Neural cell (in vitro differentiated cells): ENCODE results near the gene CCDC158. TPM values are rescaled to one million over a fixed set of nuclear protein-coding genes. Genes with fewer than 3 reads are reported as not detected.

Experiments used
- H2AFZ ChIP-seq: fragments of 200-600, 300-800 bp; sonication (generic), shearing (Covaris generic); 2 replicates; pipeline ENCODE4 v1.6.0; 2014; ENCODE audit warnings: low read depth, mild to moderate bottlenecking, antibody characterized with exemption, low read length, moderate library complexity
- H3F3A ChIP-seq: fragments of 200-600 bp; shearing (Covaris generic); 2 replicates; pipeline ENCODE4 v1.6.1; 2016; ENCODE audit warnings: mild to moderate bottlenecking, moderate library complexity, mixed read lengths, antibody characterized with exemption, low read length; ENCODE audit not compliant: insufficient read depth, poor library complexity, severe bottlenecking
- H3K27ac ChIP-seq: fragments of 200-600, 300-800 bp; sonication (generic), shearing (Covaris generic); 2 replicates; pipeline ENCODE4 v1.5.1; 2014; ENCODE audit warnings: mild to moderate bottlenecking, low read length, moderate library complexity
- H3K27me3 ChIP-seq: fragments of 300-800, 200-600 bp; sonication (generic), shearing (Covaris generic); 2 replicates; pipeline ENCODE4 v1.6.0; 2014; ENCODE audit warnings: mild to moderate bottlenecking, low read depth, low read length, moderate library complexity; ENCODE audit not compliant: insufficient read depth
- H3K36me3 ChIP-seq: fragments of 300-800, 200-600 bp; sonication (generic), shearing (Covaris generic); 2 replicates; pipeline ENCODE4 v1.5.1; 2014; ENCODE audit warnings: mild to moderate bottlenecking, antibody characterized with exemption, low read length, moderate library complexity; ENCODE audit not compliant: insufficient read depth
- H3K4me2 ChIP-seq: fragments of 300-800, 200-600 bp; sonication (generic), shearing (Covaris generic); 2 replicates; pipeline ENCODE4 v1.6.0; 2014; ENCODE audit warnings: mild to moderate bottlenecking, low read length
- H3K4me3 ChIP-seq: fragments of 300-800, 200-600 bp; sonication (generic), shearing (Covaris generic); 2 replicates; pipeline ENCODE4 v1.5.1; 2014; ENCODE audit warnings: mild to moderate bottlenecking, low read length, moderate library complexity
- H3K79me2 ChIP-seq: fragments of 200-600 bp; shearing (Covaris generic); replicated peaks from 2 replicates; pipeline ENCODE4 v1.6.0; 2014; ENCODE audit warnings: mild to moderate bottlenecking, low read length, moderate library complexity; ENCODE audit not compliant: insufficient read depth
- H3K9ac ChIP-seq: fragments of 300-800, 200-600 bp; sonication (generic), shearing (Covaris generic); 2 replicates; pipeline ENCODE4 v1.6.1; 2016; ENCODE audit warnings: mild to moderate bottlenecking, low read length, mixed read lengths
- H3K9me2 ChIP-seq: fragments of 200-600 bp; shearing (Covaris generic); 2 replicates; pipeline ENCODE4 v1.6.1; 2016; ENCODE audit warnings: mild to moderate bottlenecking, low read length, mixed read lengths; ENCODE audit not compliant: insufficient read depth
- H3K9me3 ChIP-seq: fragments of 200-600, 300-800 bp; sonication (generic), shearing (Covaris generic); 2 replicates; pipeline ENCODE4 v1.6.1; 2016; ENCODE audit warnings: mild to moderate bottlenecking, mixed run types, low read length, moderate library complexity, mixed read lengths
- H4K20me1 ChIP-seq: fragments of 200-600 bp; shearing (Covaris generic); 2 replicates; pipeline ENCODE4 v1.6.1; 2016; ENCODE audit warnings: mild to moderate bottlenecking, mixed run types; ENCODE audit not compliant: insufficient read depth
- EP300 ChIP-seq: fragments of 450-650 bp; conservative IDR thresholded peaks from 2 replicates; pipeline ENCODE4 v1.6.1; 2014; ENCODE audit warnings: antibody characterized with exemption, mild to moderate bottlenecking, moderate library complexity; ENCODE audit not compliant: poor library complexity, severe bottlenecking
- EZH2 ChIP-seq: fragments of 200-600, 300-800 bp; shearing (Covaris generic), sonication (generic); IDR thresholded peaks from 2 replicates; pipeline ENCODE4 v1.6.1; 2014; ENCODE audit warnings: antibody characterized with exemption, low read length, borderline replicate concordance, mild to moderate bottlenecking; ENCODE audit not compliant: insufficient read depth, poor library complexity, severe bottlenecking
- MXI1 ChIP-seq: fragments of 450-650 bp; conservative IDR thresholded peaks from 2 replicates; pipeline ENCODE4 v1.6.1; 2014; ENCODE audit warnings: antibody characterized with exemption, mild to moderate bottlenecking; ENCODE audit not compliant: poor library complexity, severe bottlenecking
- POLR2AphosphoS5 ChIP-seq: IDR thresholded peaks from 2 replicates; pipeline ENCODE4 v1.6.1; 2012
- RAD21 ChIP-seq: fragments of 450-650 bp; conservative IDR thresholded peaks from 2 replicates; pipeline ENCODE4 v1.6.1; 2014; ENCODE audit warnings: antibody characterized with exemption, mild to moderate bottlenecking, moderate library complexity
- SMC3 ChIP-seq: fragments of 450-650 bp; conservative IDR thresholded peaks from 2 replicates; pipeline ENCODE4 v1.6.1; 2014; ENCODE audit warnings: antibody characterized with exemption, mild to moderate bottlenecking, moderate library complexity; ENCODE audit not compliant: poor library complexity
- TAF1 ChIP-seq: IDR thresholded peaks from 2 replicates; pipeline ENCODE4 v1.6.1; 2012; ENCODE audit warnings: low read depth
- polyA plus RNA-seq: library from polyadenylated mRNA; depleted of rRNA; stranded (reverse); fragments of >200 nt; gene quantifications from 2 replicates; pipeline ENCODE4 v1.2.3, GENCODE V29; 2014
- TF ChIP-seq, protein P1 (sequence below): fragments of 450-650 bp; IDR thresholded peaks from 2 replicates; pipeline ENCODE4 v1.5.1; 2014; ENCODE audit warnings: antibody characterized with exemption, mild to moderate bottlenecking, moderate library complexity; ENCODE audit not compliant: poor library complexity, severe bottlenecking
- TF ChIP-seq, protein P2 (sequence below): IDR thresholded peaks from 2 replicates; pipeline ENCODE4 v1.6.1; 2012; ENCODE audit warnings: borderline replicate concordance

CCDC158 gene
- polyA plus RNA-seq, 1 donor from 2014 or later = not detected

DNA sequence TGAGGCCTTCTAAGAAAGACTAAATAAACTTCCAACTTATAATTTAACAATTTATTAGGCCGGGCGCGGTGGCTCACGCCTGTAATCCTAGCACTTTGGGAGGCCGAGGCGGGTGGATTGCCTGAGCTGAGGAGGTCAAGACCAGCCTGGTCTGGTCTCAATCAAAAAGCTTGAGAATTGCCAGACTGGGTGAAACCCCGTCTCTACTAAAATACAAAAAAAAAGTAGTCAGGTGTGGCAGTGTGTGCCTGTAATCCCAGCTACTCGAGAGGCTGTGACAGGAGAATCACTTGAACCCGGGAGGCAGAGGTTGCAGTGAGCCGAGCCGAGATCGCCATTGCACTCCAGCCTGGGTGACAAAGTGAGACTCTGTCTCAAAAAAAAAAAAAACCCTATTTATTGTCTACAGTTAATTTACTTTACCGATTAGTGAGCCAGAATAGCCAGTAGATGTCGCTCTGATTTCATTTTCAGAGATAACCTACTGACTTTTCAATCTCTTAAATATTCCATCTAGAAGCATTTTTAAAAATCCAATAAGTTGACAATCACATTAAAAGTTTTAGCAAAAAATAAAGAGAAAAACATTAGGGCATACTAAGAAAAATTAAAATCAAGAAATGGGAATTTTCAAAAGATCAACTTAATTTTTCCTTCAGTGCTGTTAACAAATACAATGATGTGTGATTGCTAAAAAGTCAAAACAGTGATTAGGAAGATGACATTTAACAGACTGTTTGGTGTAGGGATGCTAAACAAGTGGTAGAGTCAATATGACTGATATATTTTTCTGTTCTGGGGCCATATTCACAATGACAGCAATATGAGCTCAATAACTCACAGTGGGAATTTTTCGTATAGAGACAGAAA, 9.8 kb upstream of the CCDC158 start:
- Histone ChIP-seq H2AFZ (no peak overlapping the region), H3K79me2 (peaks cover 23% of the 10 kb centered on the region), H3K9ac (no peak overlapping the region), H3K27ac (no peak overlapping the region), H4K20me1 (no peaks in the 10 kb centered on the region), H3K36me3 (no peaks in the 10 kb centered on the region), H3K27me3 (no peaks in the 10 kb centered on the region), H3K9me2 (no peaks in the 10 kb centered on the region), H3K4me3 (no peak overlapping the region), H3F3A (no peaks in the 10 kb centered on the region), H3K4me2 (no peak overlapping the region), H3K9me3 (no peaks in the 10 kb centered on the region)
- TF ChIP-seq RAD21 = peak; percentile 91
- TF ChIP-seq SMC3 = peak; percentile 90
- TF ChIP-seq POLR2AphosphoS5 = no peak
- TF ChIP-seq EP300 = no peak
- TF ChIP-seq, protein P1, sequence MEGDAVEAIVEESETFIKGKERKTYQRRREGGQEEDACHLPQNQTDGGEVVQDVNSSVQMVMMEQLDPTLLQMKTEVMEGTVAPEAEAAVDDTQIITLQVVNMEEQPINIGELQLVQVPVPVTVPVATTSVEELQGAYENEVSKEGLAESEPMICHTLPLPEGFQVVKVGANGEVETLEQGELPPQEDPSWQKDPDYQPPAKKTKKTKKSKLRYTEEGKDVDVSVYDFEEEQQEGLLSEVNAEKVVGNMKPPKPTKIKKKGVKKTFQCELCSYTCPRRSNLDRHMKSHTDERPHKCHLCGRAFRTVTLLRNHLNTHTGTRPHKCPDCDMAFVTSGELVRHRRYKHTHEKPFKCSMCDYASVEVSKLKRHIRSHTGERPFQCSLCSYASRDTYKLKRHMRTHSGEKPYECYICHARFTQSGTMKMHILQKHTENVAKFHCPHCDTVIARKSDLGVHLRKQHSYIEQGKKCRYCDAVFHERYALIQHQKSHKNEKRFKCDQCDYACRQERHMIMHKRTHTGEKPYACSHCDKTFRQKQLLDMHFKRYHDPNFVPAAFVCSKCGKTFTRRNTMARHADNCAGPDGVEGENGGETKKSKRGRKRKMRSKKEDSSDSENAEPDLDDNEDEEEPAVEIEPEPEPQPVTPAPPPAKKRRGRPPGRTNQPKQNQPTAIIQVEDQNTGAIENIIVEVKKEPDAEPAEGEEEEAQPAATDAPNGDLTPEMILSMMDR = peak; percentile 89
- TF ChIP-seq, protein P2, sequence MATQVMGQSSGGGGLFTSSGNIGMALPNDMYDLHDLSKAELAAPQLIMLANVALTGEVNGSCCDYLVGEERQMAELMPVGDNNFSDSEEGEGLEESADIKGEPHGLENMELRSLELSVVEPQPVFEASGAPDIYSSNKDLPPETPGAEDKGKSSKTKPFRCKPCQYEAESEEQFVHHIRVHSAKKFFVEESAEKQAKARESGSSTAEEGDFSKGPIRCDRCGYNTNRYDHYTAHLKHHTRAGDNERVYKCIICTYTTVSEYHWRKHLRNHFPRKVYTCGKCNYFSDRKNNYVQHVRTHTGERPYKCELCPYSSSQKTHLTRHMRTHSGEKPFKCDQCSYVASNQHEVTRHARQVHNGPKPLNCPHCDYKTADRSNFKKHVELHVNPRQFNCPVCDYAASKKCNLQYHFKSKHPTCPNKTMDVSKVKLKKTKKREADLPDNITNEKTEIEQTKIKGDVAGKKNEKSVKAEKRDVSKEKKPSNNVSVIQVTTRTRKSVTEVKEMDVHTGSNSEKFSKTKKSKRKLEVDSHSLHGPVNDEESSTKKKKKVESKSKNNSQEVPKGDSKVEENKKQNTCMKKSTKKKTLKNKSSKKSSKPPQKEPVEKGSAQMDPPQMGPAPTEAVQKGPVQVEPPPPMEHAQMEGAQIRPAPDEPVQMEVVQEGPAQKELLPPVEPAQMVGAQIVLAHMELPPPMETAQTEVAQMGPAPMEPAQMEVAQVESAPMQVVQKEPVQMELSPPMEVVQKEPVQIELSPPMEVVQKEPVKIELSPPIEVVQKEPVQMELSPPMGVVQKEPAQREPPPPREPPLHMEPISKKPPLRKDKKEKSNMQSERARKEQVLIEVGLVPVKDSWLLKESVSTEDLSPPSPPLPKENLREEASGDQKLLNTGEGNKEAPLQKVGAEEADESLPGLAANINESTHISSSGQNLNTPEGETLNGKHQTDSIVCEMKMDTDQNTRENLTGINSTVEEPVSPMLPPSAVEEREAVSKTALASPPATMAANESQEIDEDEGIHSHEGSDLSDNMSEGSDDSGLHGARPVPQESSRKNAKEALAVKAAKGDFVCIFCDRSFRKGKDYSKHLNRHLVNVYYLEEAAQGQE = no peak

DNA sequence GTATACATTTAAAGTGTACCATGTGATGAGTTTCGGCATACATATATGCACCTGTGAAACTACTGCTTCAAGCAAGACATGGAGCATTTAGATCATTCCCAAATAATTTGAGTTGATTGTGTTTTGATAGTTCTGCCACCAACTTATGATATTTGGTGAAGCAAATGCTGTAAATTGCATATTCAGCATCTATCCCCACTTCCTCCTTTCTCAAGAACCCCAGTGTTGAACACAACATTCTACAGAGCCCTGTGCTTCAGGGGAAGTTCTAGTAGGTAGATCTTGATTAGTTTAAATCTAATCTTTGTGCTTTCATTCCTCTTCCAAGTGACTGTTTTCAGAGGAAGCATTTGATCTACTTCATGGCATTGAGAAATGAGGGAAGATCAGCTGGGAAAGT, 8.7 kb upstream of the CCDC158 start:
- Histone ChIP-seq H2AFZ (no peak overlapping the region), H3K36me3 (no peaks in the 10 kb centered on the region), H3K27ac (no peak overlapping the region), H3K27me3 (no peaks in the 10 kb centered on the region), H3K79me2 (peaks cover 23% of the 10 kb centered on the region), H3K9me2 (no peaks in the 10 kb centered on the region), H3K4me3 (no peak overlapping the region), H4K20me1 (no peaks in the 10 kb centered on the region), H3K9ac (no peak overlapping the region), H3K4me2 (no peak overlapping the region), H3F3A (no peaks in the 10 kb centered on the region), H3K9me3 (no peaks in the 10 kb centered on the region)
- no peak for TF ChIP-seq MXI1
- no peak for TF ChIP-seq EP300
- TF ChIP-seq EZH2 = no peak
- TF ChIP-seq, protein P2 = no peak
- TF ChIP-seq TAF1 = no peak
- TF ChIP-seq POLR2AphosphoS5 = no peak
- no peak for TF ChIP-seq RAD21
